TTC549 (cell line): ENCODE data around the gene PARL.

ENCODE experiments used
- FAIRE-seq: peaks from 2 replicates; lab custom pipeline; 2012; peaks lifted over from hg19 to GRCh38; lab: Jason Lieb, UNC

PARL gene

DNA sequence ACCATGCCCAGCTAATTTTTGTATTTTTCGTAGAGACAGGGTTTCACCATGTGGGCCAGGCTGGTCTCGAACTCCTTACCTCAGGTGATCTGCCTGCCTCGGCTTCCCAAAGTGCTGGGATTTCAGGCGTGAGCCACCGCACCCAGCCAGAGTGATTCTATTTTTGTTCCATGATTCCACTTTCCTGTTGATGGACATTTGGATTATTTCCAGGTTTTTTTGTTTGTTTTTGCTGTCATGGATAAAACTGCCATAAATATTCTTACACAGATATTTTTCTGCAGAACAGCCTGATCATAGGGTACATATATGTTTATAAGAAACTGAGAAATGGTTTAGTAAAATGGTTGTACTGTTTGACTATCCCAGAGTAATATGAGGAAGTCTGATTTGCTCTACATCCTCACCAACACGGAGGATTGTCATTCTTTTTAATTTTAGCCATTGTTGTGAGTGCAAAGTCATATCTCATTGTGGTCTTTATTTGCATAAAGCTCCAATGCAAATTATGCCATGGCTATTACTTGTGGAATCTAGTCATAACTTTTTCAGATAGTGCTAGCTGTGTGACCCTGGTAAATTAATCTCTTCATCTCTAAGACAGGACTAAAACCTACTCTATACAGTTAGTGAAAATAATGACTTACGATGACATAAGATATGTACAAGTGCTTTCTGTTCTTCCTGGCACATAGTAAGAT is 102.0 kb downstream of the PARL start:
- FAIRE-seq: no peak

DNA sequence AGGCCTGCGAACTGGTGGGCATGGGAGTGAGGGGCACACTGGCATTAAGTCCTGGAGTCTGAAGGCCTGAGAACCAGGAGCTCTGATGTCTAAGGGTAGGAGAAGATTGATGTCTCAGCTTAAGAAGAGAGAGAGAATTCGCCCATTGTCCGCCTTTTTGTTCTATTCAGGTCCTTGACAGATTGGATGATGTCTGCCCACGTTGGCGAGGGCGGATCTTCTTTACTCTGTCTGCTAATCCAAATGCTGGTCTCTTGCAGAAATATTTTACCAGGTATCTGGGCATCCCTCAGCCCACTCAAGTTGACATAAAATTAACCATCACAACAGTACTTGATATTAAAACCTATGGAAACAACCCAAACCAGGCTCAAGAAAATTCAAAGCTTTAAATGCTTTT is 103.4 kb downstream of the PARL start:
- no peak for FAIRE-seq

DNA sequence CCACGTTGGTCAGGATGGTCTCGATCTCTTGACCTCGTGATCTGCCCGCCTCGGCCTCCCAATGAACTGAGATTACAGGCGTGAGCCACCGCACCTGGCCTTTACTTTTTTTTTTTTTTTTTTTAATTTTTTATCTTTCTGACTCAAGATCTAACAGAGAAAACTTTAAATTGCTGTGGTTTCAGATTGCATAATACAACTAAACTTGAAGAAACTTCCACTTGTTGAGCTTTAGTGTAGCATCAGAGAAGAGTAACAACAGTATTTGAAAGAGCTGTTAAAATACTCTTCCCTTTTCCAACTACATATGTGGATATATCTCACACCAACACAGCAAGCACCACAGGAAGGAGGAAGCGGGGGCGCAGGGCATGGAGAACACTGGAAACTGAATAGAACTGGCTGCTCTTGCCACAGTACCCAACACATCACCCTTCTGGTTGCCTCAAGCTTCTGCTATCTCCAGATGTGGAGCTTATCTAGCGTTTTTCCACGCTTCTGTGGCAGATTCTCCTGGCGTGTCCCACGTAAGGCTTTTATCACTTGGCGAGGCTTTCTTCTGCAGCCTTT is 104.7 kb downstream of the PARL start:
- FAIRE-seq: no peak
